NCI-H2196 treated with DMSO at 0.1 percent for 48 hours (cell line): ENCODE results near the gene ACBD6.

ENCODE experiments used
- DNase-seq: peaks from one replicate; lab custom pipeline; 2025; ENCODE audit not compliant: unreplicated experiment; lab: John Stamatoyannopoulos, UW

The ACBD6 gene

DNA sequence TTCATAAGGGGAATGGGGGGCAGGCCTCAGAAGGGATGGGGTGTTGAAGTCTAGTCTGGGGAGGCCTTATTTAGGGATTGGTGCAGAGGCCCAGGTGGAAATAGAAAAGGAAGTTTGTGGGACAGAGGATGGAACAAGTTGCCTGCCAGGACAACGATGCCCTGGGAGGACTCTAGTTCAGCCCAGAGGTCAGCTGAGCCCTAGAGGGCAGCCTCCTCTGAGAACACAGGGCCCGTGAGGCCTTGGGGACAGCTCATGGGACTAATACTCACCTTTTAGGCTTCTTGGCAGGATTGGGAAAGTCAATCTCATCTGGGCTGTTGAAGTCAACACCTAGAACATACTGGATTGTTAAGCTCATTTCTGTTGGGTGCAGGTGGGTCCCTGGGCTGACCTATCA, 229.3 kb downstream of the ACBD6 start:
- no peak for DNase-seq

DNA sequence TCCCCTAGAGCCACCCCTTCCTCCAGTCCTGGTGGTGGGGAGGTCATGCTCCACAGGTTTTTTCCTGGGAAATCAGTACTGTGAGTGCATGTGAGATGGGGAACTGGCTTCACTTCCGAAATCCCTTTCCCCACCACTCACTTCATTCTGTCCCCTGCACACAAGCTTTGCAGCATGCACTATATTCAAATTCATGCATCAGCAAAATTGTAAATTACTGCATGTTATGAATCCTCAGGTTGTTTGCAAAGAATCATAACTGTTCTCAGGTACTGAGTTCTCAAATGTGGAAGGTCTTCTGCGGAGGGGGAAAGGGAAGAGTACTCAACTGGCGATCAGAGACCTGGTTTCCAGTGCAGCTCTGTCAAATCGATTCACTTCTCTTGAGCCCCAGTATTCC, 230.0 kb downstream of the ACBD6 start:
- DNase-seq: no peak

DNA sequence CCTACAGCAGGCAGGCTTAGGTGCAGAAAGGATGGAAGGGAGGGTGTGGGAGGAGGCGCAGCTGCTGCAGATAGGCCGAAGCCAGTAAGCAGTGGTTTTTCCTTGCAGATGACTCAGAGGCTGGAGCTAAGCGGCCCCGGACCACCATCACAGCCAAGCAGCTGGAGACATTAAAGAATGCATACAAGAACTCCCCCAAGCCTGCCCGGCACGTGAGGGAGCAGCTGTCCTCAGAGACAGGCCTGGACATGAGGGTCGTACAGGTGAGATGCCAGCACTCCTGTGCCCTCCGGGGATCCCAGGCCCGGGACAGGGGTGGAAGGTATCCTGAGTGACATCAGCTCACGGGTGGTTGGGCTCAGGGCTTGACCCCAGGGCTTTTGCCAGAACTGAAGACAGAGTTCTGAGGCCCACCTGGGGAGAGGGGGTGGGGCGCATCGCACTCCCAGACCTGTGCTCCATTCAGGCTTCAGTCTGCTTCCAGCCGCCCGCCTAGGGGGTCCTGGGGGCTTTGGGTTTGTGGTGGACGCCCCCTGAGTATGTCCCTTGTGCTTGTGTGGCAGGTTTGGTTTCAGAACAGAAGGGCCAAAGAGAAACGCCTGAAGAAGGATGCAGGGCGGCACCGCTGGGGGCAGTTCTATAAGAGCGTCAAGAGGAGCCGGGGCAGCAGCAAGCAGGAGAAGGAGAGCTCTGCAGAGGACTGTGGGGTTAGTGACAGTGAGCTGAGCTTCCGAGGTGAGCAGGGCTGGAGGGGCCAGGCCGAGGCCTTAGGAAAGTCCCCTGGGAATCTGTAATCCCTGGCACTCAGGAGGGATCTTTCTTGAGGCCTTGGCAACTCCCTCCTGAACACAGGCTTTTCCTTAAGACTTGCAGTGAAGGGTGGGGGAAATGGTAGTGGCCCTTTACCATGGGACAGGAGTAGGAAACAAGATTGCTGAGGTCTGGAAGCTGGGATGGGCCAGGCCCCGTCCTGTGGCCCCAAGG, 230.8 kb downstream of the ACBD6 start:
- DNase-seq: no peak

DNA sequence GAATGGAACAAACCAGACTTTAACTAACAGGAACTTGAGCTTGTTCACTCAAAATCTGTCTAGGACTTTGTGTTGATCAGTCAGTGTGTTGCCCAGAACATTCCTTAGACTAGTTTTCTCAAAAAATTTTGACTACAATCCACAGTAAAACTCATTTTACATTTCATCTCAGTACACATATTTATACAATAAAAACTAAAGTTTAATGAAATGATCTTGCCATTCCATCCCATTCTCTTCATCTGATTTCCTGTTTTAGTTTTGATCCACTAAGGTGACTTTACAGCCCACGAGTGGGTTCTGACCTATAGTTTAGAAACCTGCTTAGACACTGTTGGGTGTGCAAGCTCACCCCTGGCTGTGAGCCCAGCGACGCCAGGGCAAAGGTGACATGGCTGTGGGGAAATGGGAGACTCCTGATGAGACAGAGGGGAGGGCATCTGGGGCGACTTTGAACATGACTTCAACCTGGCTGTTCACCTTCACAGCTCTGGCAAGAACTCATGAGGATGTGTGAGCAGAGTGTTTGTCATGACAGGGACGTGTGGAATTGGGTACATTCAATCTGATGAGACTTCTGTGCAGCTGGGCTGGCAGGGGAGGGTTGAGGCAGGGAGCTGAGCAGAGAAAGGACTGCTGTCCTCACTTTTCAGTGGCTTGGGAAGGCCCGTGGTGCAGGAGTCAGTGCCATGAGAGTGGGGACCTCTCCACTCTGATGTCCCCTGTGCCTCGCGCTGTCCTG, 231.7 kb downstream of the ACBD6 start:
- no peak for DNase-seq

DNA sequence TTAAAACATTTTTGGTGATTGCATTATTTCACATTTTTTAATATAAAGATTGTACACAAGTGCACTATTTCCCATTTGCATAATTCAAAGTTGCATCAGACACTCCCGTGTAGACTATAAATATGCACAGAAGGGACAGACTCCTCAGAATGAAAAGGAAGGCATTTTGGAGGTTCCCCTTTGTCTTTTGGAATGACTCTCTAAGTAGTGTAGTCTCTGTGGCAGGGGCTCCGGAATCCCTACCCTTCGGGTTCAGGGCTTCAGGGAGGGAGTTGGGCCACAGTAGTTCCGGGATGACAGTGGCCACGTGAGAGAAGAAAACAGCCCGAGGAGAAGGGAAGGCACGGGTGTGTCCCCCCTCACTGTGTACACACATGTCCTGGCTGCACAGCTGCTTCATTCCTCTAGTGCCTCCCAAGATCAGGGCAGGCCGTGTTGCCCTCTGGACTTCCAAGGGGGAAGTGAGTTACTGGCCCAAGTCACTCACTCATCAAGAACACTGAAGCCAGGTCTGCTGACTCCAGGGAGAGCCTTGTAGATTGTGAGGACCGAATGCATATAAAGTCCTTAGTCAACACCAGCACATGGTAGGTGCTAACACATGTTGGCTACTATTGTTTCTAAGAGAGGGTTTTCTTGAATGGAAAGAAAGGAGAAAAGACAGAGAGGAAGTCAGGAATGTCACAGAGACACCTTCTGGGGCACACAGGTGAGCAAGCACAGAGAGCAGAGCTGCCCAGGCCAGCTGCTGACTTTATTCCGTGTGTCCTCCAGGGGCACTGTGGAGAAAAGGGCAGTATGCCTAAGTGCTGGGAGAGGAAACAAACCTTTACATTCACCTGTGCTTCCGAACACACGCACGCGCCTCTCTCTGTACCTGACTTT, 232.5 kb downstream of the ACBD6 start:
- DNase-seq: no peak

DNA sequence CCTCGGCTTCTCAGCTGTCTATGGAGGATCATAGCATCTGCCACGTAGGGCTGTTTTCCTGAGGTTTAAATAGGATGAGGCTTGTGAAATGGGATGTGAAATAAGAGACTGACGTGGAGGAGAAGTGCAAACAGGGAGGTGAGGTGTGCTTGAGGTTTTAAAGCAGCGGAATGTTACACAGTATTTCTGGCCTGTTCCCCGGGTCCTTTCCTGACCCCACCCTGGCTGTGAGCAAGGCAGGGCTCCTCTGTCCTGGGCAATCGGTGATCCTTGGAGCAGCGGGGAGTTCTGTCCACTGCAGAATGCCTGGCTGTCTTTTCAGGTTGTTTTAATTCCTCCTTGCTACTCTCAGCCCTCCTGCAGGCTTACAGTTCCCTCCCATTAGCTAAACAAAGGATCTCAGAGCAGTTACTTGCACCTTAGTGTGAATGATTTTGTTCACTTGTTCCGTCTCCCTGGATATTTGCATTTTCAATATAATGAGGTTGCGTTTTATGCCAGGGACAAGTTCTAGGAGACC, 233.8 kb downstream of the ACBD6 start:
- no peak for DNase-seq

DNA sequence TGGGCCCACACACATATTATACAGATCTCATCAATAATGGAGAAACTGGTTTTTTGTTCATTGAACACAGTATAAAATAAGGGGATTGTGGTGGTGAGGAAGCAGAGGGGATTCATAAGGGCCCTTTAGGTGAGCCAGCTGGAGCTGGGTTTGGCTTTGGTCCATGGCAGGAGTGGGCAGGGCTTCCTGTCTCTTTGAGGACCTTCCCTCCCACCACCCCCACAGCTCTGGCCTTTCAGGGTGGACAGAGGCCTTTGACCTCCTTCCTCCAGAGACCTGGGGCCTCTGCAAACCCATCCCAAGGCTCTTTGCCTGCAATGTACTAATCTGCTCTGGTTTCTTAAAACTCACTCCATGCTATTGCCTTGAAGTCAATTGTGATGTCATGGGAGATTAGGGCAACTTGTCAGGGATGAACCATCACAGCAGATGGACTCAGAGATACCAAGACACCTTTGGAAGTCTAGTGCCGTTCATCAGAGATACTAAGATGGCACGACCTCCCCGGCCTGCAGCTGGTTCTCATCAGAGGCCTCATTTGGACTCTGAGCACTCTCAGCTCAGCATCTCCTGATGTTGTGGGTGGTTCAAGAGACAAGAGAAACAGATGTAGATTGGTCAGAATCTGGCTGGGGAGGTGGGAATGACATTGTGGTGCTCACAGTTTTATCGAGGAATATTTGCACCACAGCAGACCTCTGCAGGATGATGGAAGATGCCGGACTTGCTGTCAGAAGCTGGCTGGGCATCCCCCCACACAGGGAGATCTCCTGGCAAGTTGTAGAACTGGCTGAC, 234.4 kb downstream of the ACBD6 start:
- DNase-seq: no peak

DNA sequence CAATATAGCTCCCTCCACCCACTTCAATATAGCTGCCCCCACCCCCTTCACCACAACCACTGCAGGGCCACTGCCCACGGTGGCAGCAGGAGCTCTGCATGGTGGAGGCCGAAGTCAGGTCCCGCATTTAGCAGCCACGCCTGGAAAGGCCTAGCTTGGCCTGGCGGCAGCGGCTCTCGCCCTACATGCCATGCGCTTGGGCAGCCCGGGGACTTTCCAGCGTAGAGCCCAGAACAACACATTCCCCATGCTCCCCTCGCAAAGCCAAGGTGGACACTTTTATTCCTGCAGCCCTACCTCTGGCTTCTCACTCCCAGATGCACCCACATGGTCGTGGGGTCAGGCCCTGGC, 235.2 kb downstream of the ACBD6 start:
- DNase-seq: no peak

DNA sequence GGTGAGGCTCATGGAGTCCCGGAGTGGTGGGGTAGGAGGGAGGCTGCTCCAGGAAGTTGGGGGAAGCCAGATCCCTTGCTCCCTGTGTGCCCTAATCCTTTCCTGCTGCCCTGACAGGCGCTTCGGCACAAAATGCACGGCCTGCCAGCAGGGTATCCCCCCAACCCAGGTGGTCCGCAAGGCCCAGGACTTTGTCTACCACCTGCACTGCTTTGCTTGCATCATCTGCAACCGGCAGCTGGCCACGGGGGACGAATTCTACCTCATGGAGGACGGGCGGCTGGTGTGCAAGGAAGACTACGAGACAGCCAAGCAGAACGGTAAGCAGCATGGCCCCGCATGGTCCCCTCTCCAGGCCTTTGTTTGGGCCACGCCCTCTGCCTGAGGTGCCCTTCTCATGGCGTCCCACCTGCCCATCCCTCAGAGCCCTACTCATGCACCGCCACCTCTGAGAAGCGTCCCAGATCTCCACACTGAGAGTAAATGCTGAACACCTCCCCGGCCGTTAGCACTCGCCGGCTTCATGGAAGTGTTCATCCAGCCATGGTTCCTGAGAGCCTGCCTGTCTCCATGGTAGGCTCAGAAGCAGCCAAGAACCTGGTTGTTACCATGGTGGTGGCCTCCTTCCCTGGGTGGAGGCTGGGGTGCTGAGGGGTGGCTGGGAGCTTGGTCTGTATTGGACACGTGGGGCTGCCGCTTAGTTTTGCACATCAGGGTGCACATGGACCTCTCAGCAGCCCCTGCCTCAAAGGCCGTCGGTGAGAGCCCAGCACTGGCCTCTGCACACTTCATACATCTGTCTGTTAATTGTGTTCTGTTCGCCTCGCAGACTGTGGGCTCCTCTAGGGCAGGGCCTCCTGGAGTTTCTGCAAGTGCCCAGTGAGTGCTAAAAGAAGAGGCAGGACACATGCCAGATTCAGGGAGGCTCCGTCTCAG, 235.8 kb downstream of the ACBD6 start:
- DNase-seq: no peak

DNA sequence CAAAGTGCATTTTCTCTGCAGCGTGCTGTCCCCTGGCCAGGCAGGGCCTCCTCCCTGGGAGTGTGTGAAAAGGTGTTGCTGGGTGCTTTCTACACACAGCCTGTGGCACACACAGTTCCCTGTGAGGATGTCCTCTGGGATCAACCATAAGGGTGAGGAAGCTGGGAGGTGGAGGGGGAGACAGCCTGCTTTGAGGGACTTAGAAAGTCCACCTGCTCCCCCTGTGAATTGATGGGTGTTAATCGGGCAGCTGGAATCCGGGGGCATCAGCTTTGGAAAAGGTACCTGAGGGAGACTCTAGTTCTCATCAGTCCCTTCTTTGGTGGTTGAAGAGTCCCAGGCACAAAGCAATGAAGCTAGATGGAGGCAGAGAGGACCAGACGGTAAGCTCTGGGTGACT, 236.5 kb downstream of the ACBD6 start:
- no peak for DNase-seq

DNA sequence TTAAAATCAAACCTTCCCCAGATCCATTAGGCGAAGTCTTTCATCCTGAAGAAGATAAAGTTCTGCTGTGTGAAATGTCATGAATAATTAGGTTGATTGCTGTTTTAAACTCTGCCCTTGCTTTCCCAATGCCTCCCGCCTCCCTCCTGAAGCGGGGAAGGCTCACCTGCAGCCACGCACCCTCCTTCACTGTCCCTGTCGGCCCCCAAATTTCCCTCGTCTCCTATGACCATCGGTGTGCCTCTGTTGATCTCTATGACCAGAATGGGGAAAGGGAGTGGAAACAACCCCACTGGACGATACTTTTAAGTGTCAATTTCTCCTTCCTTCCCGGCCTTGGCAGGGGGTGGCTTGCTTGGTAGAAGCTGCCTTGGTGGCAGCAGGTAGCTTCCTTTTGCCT, 237.2 kb downstream of the ACBD6 start:
- no peak for DNase-seq

DNA sequence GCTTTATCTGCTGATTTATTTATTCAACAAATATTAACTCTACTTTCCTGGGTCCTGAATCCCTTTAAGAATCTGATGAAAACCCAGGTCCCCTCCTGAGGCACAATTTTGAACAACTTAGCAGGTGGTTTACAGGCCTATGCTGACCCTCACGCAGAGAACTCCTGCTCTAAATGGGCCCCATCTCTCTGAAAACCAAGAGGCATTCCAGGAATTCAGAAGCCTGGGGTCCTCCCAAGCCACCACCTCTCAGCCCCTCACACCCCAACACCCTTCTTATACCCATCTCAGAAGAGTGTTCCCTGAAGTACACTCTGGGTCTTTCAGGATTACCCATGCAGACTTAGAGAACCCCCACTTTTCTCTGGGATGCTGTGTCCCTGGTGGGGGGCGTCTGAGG, 237.8 kb downstream of the ACBD6 start:
- DNase-seq: no peak

DNA sequence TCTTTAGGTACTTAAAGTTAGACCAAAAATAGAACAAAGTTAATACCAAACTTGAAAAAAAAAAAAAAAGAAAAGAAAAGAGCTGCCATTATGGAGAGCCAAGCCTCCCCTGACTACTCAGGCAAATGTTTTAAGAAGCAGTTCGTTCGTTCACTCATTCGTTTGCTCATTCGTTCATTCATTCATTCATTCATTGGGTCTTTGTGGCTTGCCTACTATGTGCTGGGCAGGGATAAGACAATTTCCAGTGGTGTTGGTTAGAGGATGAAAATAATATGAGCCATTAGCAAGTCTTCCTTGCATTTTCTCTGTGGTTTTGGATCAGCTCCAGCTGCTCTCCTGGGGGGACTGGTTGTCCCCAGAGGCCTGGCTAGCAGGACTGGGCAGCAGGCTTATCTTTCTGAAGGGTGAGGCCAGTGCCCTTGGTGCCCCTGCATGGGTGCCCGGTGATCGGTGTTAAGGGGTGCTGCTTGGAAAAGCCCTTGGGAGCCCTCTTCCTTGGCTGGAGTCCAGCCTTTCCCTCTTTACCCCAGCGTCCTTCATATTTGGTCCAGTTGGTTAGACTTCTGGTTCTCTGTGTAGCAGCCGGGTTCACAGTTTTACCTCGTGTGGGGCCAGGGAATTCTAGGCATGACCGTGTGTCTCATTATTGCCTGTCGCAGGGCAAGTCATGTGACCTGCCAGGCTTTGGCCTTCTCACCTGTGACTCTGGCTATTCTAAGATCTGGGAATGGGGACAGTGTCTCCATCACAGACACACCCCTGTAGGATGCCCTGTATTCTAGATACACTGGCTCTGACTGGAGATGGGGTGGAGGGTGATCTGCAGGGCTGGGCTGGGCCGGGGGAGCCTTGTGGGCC, 239.5 kb downstream of the ACBD6 start:
- DNase-seq: no peak

DNA sequence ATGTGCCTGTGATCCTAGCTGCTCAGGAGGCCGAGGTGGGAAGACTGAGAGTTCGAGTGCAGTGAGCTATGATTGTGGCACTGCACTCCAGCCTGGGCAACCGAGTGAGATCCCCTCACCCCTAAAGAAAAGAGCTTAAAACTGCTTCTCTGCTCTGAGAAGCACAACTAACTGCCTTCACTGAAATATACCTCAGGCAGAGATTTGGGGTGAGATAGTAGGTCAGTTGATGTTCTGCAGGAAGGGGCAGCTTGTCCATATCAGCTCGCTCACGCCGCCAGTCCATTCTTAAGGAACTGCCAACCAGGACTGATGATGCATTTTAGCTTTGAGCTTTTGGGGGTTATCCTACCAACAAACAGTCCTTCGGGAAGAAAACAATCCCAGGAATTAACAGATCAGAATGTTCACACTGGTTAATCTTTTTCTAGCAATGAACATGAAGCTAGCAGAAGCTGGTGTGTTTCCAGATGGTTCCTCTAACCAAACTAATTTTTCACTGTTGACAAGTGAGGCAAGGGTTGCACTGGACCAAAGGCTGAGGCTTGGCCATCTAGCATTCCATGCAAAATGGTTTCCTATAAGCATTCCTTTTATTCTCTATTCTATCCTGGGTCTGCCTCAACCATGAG, 240.7 kb downstream of the ACBD6 start:
- no peak for DNase-seq

DNA sequence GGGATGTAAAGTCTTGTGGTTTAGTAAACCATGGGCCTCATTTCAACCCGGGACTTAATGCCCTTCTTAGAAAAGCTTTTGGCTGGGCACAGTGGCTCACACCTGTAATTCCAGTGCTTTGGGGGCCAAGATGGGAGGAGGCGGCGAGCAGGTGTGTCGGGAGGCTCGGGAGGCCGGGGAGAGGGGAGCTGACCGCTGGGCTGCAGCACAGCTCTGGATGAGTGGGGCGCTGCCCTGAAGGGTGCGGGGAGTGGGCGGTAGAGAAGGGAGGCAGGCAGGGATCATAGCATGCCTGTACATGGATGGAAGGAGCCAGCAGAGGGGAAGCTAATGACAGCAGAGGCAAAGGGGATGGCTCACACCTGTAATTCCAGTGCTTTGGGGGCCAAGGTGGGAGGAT, 241.3 kb downstream of the ACBD6 start:
- DNase-seq: no peak

DNA sequence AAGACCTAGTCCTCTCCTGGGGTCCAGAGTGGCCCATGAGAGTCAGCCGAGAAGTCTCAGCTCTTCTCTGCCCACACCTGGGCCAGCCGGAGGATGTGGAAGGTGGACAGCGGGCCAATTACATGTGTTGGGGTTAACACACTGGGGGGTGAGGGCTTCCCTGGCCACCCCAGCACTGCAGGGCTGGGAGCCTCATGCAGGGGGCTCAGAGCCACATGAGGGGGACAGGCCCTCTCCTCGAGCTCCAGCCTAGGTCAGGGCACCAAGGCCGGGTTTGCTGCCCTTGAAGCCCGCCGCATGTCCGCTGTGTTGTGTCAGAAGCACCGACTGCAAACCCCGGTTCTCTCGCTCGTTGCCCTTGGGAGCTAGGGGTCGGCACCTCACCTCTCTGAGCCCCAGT, 241.8 kb downstream of the ACBD6 start:
- no peak for DNase-seq

DNA sequence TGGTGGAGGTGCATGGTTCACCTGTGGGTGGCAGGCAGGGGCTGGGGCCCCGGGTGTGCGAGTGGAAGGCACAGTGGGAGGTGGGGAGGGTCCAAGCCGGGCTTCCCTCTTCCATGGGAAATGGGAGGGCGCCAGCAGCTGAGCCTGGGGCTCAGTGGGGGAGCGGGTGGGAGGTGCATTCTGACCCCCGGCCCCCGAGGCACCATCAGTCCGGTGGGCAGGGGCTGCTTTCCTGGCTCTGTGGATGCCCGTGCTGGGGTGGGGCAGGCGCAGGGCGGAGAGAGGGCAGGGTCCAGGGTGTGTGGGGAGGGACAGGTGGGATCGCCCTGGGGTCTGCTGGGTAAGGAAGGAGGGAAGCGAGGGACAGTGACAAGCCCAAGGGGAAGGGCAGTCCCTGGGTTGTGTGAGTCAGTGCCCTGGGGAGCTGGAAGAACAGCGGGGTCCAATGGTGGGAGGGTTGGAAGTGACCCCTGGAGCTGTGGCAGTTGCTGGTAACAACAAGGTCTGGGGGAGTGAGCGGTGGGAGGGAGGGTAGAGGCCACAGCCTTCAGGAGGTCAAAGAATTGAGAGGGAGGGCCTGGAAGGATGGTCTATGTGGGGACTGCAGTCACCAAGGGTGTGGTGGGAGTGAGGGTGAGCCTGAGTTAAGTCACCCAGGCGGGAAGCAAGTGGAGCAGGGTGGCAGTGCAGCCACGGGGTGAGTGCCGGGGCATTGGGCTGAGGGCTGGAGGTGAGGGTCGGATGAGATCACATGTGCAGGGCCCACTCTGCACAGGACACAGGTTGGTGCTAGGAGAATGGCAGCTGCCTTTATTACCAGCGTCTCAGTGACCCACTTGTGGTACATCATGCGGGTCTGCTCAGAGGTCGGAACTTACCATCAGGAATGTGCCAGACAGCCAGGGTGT, 242.7 kb downstream of the ACBD6 start:
- no peak for DNase-seq
